ENCODE results near the gene F10.
A peak's percentile ranks its signal among the peaks of the same experiment; 100 is the strongest.

Gene F10

GRCh38 chr13:113096052-113096744, 26.4 kb upstream of the F10 start:
- no peak for DNase-seq
- H4K91ac ChIP-seq (ENCODE audit: low read length): no peak overlapping the region
- H4K8ac ChIP-seq (ENCODE audit: low read length): no peak overlapping the region
- H3K23ac ChIP-seq (ENCODE audit: low read length in 2 of 2): no peak overlapping the region
- H3K4me3 ChIP-seq (ENCODE audit: insufficient read depth in 1 of 2, low read depth in 1 of 2, low read length in 2 of 2): peak overlapping the region in 1 of 2 experiments; percentile 14
- no peak overlapping the region for H2BK120ac ChIP-seq (ENCODE audit: low read depth, low read length)
- H3K27ac ChIP-seq (ENCODE audit: low read length, poor library complexity, severe bottlenecking): no peak overlapping the region
- H3K4ac ChIP-seq (ENCODE audit: low read depth in 1 of 2, low read length in 2 of 2): no peak overlapping the region
- no peak overlapping the region for H2AK5ac ChIP-seq (ENCODE audit: low read length, severe bottlenecking)
- WGBS: 93% methylated on average over 61 of the region's 61 CpGs
- H3K27me3 ChIP-seq (ENCODE audit: control insufficient read depth in 1 of 2, insufficient read depth in 1 of 2, low read length in 2 of 2): peaks cover 40 to 48% of the 10 kb centered on the region in 2 experiments
- no peaks in the 10 kb centered on the region for H3K79me1 ChIP-seq (replicated peaks; ENCODE audit: low read length, poor library complexity, severe bottlenecking)
- H3K9me3 ChIP-seq (ENCODE audit: control insufficient read depth, low read length): no peaks in the 10 kb centered on the region
- no peak overlapping the region for H2BK5ac ChIP-seq (ENCODE audit: low read depth, low read length, poor library complexity, severe bottlenecking)
- no peak overlapping the region for H2AFZ ChIP-seq (ENCODE audit: low read depth, low read length)
- H3K14ac ChIP-seq (ENCODE audit: low read length in 2 of 2): no peak overlapping the region
- no peak overlapping the region for H2BK12ac ChIP-seq (ENCODE audit: low read length in 2 of 2)
- no peak overlapping the region for H3K9ac ChIP-seq (ENCODE audit: low read length)
- no peak overlapping the region for H2BK15ac ChIP-seq (ENCODE audit: low read depth, poor library complexity, severe bottlenecking)
- no peaks in the 10 kb centered on the region for H3K36me3 ChIP-seq (ENCODE audit: control insufficient read depth in 1 of 2, insufficient read depth in 2 of 2, low read depth in 1 of 2, low read length in 2 of 2)
- no peak overlapping the region for H3K18ac ChIP-seq (ENCODE audit: low read depth in 1 of 2, low read length in 2 of 2)
- H3K4me2 ChIP-seq (ENCODE audit: low read length, poor library complexity, severe bottlenecking): no peak overlapping the region
- peaks cover 6% of the 10 kb centered on the region for H3K4me1 ChIP-seq (ENCODE audit: control insufficient read depth, insufficient read depth, low read depth, low read length)

GRCh38 chr13:113096745-113097305, 25.8 kb upstream of the F10 start:
- Histone ChIP-seq H3K27ac (ENCODE audit: low read length, poor library complexity, severe bottlenecking) (no peak overlapping the region), H4K8ac (ENCODE audit: low read length) (no peak overlapping the region), H3K4me2 (ENCODE audit: low read length, poor library complexity, severe bottlenecking) (no peak overlapping the region), H2AFZ (ENCODE audit: low read depth, low read length) (no peak overlapping the region), H4K91ac (ENCODE audit: low read length) (no peak overlapping the region), H3K4ac (ENCODE audit: low read depth in 1 of 2, low read length in 2 of 2) (no peak overlapping the region), H3K27me3 (ENCODE audit: control insufficient read depth in 1 of 2, insufficient read depth in 1 of 2, low read length in 2 of 2) (peaks cover 36 to 47% of the 10 kb centered on the region in 2 experiments), H2BK12ac (ENCODE audit: low read length in 2 of 2) (no peak overlapping the region), H3K79me1 (replicated peaks; ENCODE audit: low read length, poor library complexity, severe bottlenecking) (no peaks in the 10 kb centered on the region), H2BK15ac (ENCODE audit: low read depth, poor library complexity, severe bottlenecking) (no peak overlapping the region), H3K14ac (ENCODE audit: low read length in 2 of 2) (no peak overlapping the region), H3K4me1 (ENCODE audit: control insufficient read depth, insufficient read depth, low read depth, low read length) (peaks cover 6% of the 10 kb centered on the region), H3K9ac (ENCODE audit: low read length) (no peak overlapping the region), H2BK5ac (ENCODE audit: low read depth, low read length, poor library complexity, severe bottlenecking) (no peak overlapping the region), H3K36me3 (ENCODE audit: control insufficient read depth in 1 of 2, insufficient read depth in 2 of 2, low read depth in 1 of 2, low read length in 2 of 2) (no peaks in the 10 kb centered on the region), H2BK120ac (ENCODE audit: low read depth, low read length) (no peak overlapping the region), H3K18ac (ENCODE audit: low read depth in 1 of 2, low read length in 2 of 2) (no peak overlapping the region), H3K4me3 (ENCODE audit: insufficient read depth in 1 of 2, low read depth in 1 of 2, low read length in 2 of 2) (no peak overlapping the region), H3K23ac (ENCODE audit: low read length in 2 of 2) (no peak overlapping the region), H2AK5ac (ENCODE audit: low read length, severe bottlenecking) (no peak overlapping the region), H3K9me3 (ENCODE audit: control insufficient read depth, low read length) (no peaks in the 10 kb centered on the region)
- no peak for DNase-seq
- 97% methylated on average over 52 of the region's 52 CpGs for WGBS

- Histone ChIP-seq H3K36me3 (ENCODE audit: control insufficient read depth in 1 of 2, insufficient read depth in 2 of 2, low read depth in 1 of 2, low read length in 2 of 2) (no peaks in the 10 kb centered on the region), H3K9me3 (ENCODE audit: control insufficient read depth, low read length) (no peaks in the 10 kb centered on the region), H4K91ac (ENCODE audit: low read length) (no peak overlapping the region), H2AK5ac (ENCODE audit: low read length, severe bottlenecking) (no peak overlapping the region), H3K23ac (ENCODE audit: low read length in 2 of 2) (no peak overlapping the region), H3K9ac (ENCODE audit: low read length) (peak overlapping the region; percentile 25), H3K18ac (ENCODE audit: low read depth in 1 of 2, low read length in 2 of 2) (no peak overlapping the region), H2BK5ac (ENCODE audit: low read depth, low read length, poor library complexity, severe bottlenecking) (no peak overlapping the region), H3K14ac (ENCODE audit: low read length in 2 of 2) (no peak overlapping the region), H3K4me2 (ENCODE audit: low read length, poor library complexity, severe bottlenecking) (no peak overlapping the region), H3K4me1 (ENCODE audit: control insufficient read depth, insufficient read depth, low read depth, low read length) (peaks cover 6% of the 10 kb centered on the region), H2AFZ (ENCODE audit: low read depth, low read length) (no peak overlapping the region), H3K4me3 (ENCODE audit: insufficient read depth in 1 of 2, low read depth in 1 of 2, low read length in 2 of 2) (peak overlapping the region in 1 of 2 experiments; percentile 52), H2BK12ac (ENCODE audit: low read length in 2 of 2) (no peak overlapping the region), H2BK15ac (ENCODE audit: low read depth, poor library complexity, severe bottlenecking) (no peak overlapping the region), H3K79me1 (replicated peaks; ENCODE audit: low read length, poor library complexity, severe bottlenecking) (no peaks in the 10 kb centered on the region), H3K4ac (ENCODE audit: low read depth in 1 of 2, low read length in 2 of 2) (no peak overlapping the region), H3K27ac (ENCODE audit: low read length, poor library complexity, severe bottlenecking) (no peak overlapping the region), H3K27me3 (ENCODE audit: control insufficient read depth in 1 of 2, insufficient read depth in 1 of 2, low read length in 2 of 2) (peaks cover 32 to 42% of the 10 kb centered on the region in 2 experiments), H4K8ac (ENCODE audit: low read length) (no peak overlapping the region), H2BK120ac (ENCODE audit: low read depth, low read length) (no peak overlapping the region)
- no peak for DNase-seq
- WGBS: 81% methylated on average over 3 of the region's 7 CpGs
Observed at GRCh38 chr13:113097651-113098050, 24.9 kb upstream of the F10 start.

GRCh38 chr13:113098162-113098732, 24.4 kb upstream of the F10 start:
- H3K18ac ChIP-seq (ENCODE audit: low read depth in 1 of 2, low read length in 2 of 2): no peak overlapping the region
- no peak overlapping the region for H2BK15ac ChIP-seq (ENCODE audit: low read depth, poor library complexity, severe bottlenecking)
- H2BK120ac ChIP-seq (ENCODE audit: low read depth, low read length): no peak overlapping the region
- H3K4me3 ChIP-seq (ENCODE audit: insufficient read depth in 1 of 2, low read depth in 1 of 2, low read length in 2 of 2): peak overlapping the region in 1 of 2 experiments; percentile 52
- no peaks in the 10 kb centered on the region for H3K36me3 ChIP-seq (ENCODE audit: control insufficient read depth in 1 of 2, insufficient read depth in 2 of 2, low read depth in 1 of 2, low read length in 2 of 2)
- WGBS: 90% methylated on average over 26 of the region's 30 CpGs
- no peak overlapping the region for H2AFZ ChIP-seq (ENCODE audit: low read depth, low read length)
- H2BK5ac ChIP-seq (ENCODE audit: low read depth, low read length, poor library complexity, severe bottlenecking): no peak overlapping the region
- no peaks in the 10 kb centered on the region for H3K9me3 ChIP-seq (ENCODE audit: control insufficient read depth, low read length)
- H3K27me3 ChIP-seq (ENCODE audit: control insufficient read depth in 1 of 2, insufficient read depth in 1 of 2, low read length in 2 of 2): peaks cover 34 to 40% of the 10 kb centered on the region in 2 experiments
- H3K4me1 ChIP-seq (ENCODE audit: control insufficient read depth, insufficient read depth, low read depth, low read length): peaks cover 7% of the 10 kb centered on the region
- no peak overlapping the region for H2AK5ac ChIP-seq (ENCODE audit: low read length, severe bottlenecking)
- no peak overlapping the region for H4K91ac ChIP-seq (ENCODE audit: low read length)
- H3K79me1 ChIP-seq (replicated peaks; ENCODE audit: low read length, poor library complexity, severe bottlenecking): no peaks in the 10 kb centered on the region
- peak overlapping the region; percentile 3 for H3K9ac ChIP-seq (ENCODE audit: low read length)
- no peak overlapping the region for H4K8ac ChIP-seq (ENCODE audit: low read length)
- no peak overlapping the region for H3K14ac ChIP-seq (ENCODE audit: low read length in 2 of 2)
- H3K4ac ChIP-seq (ENCODE audit: low read depth in 1 of 2, low read length in 2 of 2): no peak overlapping the region
- H3K4me2 ChIP-seq (ENCODE audit: low read length, poor library complexity, severe bottlenecking): no peak overlapping the region
- H2BK12ac ChIP-seq (ENCODE audit: low read length in 2 of 2): no peak overlapping the region
- no peak overlapping the region for H3K23ac ChIP-seq (ENCODE audit: low read length in 2 of 2)
- no peak overlapping the region for H3K27ac ChIP-seq (ENCODE audit: low read length, poor library complexity, severe bottlenecking)
- no peak for DNase-seq

All from mesenchymal stem cell (in vitro differentiated cells and primary cell).